Glomerular visceral epithelial cell (primary cell): ENCODE data around the gene CD58.
"Not testable (repeated sequence)": the region's sequence is repeated elsewhere in the genome, so short reads cannot be mapped to it uniquely, and the experiment has no call there.

Experiments used
- DNase-seq: peaks from one replicate; pipeline ENCODE4 v3.0.0-alpha.2; 2016; ENCODE audit errors: extremely low spot score

CD58 gene

DNA sequence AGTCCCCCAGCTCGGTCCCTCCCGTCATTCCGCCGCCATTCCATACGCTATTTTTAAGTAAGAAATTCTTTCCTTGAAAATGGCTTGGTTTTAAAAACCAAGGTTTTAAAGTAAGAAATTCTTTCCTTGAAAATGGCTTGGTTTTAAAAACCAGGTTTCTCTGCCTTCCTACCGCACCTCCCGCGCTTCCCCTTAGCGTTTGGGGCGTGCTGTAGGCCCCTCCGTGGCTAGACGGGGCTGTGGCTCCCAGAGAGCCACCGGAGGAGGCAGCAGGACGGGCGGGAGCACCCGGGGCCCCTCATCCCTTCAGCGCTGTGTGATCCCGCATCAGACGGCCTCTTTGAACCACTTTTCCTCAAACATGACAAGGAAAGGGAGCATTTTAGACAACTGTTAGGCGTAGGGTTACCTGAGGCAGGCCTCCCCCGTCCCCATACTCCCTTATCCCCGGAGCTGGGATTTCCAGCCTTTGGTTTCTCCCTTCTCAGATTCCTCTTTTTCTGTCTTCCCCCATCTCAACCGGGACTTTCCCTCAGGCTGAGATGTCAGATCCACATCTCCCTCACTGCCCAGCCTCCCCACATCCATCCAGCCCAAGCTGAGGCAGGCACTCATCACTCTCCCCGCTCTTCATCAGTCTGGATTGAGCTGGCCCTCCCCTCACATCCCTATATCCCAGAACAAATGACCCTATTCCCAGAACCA is 541 bp upstream of the CD58 start:
- peak; percentile 26 for DNase-seq

DNA sequence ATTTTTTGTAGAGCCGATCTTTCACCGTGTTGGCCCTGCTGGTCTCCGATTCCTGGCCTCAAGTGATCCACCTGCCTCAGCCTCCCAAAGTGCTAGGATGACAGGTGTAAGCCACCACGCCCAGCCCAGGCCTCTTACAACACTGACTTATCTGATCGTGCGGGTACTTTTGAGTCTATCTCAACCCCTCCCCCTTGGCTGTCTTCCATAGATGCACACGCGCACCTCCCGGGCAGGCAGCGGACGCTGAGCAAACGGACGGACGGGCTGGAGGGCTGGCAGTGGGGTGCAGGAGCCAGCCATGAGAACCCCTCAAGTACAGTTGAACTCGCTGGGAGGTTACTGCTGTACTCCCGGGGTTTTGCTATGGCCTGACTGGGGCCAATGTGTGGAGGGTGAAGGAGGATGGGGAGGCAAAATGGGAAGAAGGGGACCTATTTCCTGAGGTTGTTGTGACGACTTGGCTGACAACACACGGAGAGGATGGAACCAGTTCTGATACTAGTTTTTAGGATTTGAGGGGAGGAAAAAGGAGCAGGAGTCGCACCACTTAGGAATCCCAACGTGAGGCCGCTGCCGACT is 959 bp downstream of the CD58 start:
- DNase-seq = peak; percentile 50

DNA sequence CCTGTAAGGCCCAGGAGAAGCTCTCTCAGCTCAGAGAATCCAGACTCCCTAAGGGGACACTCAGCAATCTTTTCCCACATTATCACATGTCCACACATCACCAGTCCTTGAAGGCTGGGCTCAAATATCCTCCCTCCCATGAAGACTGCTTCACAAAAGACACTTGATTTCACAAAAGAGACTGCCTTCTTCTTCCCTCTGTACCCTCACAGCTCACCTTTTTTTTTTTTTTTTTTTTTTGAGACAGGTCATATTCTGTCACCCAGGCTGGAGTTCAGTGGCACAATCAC is 1.5 kb downstream of the CD58 start:
- no peak for DNase-seq

DNA sequence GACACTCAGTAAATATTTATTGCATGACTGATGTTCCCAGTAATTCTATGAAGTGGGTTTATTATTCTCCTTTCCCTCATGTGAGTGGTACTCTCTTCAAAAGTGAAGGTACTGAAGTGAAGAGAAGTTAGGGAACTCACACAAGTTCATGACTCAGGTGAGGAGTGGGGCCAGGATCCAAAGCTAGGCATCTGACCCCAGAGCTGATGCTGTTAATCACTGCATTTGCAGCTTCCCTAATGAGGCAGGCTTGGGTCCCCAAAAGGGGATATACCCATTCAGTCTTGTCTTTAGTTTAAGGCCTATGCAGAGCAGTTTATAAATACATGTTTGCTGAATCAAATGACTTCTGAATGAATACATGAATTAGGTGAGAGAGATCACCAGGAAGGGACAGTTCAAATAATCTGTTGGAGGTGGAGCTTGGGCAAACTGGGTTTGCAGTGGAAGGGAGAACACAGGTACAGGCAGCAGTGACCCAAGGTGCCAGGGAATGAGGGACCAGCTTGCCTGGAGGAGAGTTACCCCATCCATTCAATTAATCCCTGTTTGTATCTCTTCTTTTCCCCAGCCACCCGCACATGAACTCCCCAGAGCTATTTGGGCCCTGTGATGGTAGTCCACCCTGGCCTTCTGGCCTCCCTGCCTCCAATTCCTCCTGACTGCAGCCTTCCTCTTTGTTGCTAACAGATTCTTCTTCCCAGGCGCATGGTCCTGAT is 2.0 kb downstream of the CD58 start:
- no peak for DNase-seq

DNA sequence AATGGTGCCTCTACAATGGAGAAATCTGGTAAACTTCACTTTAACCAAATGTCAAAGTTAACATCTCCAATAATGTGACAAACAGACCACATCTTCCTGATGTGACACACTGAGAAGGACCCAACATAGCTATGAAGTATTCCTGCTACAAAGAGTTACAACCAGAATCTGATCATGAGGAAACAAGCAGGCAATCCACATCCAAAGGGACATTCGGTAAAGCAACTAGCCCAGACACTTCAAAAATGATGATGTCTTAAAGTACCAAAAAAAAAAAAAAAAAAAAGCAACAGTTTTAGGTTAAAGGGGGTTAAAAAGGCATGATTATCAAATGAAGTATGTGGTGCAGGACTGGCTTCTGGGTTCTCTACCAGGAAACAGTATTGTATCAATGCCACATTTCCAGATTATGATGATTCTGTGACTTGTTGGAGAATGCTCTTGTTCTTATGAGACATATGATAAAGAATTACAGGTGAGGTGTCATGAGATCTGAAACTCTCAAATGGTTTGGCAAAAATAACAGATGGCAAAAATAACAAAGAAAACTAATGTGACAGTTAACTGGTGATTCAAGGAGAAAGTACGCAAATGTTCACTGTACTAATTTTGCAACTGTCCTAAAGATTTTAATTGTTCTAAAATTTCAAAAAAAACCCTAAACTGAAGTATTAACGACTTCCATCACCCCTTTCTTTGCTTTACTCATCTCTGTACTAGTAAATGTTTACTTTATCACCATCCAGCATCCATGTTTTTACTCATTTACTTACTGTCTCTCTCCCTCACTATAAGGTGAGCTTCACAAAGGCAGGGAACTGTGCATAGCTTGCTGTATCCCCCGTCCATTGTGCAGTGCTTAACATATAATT is 2.8 kb downstream of the CD58 start:
- no peak for DNase-seq

DNA sequence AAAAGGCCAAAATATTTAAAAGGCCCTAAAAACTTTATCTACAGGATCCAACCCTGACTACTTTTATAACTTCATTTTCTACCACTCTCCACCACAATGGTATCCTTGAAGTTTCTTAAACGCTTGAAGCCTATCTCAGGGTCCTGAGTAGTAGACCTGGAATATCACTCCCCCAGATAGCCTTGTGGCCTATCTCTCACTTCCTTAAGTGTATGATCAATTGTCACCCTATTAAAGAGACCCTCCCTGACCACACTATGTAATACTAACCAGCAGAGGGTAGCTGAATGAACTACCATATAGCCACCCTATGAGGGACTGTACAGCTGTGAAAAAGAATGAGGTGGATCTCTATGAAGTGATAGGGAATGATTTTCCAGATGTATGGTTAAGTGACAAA is 5.6 kb downstream of the CD58 start:
- no peak for DNase-seq

DNA sequence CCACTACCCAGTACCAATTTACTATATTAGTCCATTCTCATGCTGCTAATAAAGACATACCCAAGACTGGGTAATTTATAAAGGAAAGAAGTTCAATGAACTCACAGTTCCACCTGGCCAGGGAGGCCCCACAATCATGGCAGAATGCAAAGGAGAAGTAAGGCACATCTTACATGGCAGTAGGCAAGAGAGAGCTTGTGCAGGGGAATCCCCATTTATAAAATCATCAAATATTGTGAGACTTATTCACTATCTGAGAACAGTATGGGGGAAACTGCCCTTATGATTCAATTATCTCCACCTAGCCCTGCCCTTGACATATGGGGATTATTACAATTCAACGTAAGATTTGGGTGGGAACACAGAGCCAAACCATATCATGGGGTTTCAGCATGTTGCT is 6.4 kb downstream of the CD58 start:
- DNase-seq = no peak

DNA sequence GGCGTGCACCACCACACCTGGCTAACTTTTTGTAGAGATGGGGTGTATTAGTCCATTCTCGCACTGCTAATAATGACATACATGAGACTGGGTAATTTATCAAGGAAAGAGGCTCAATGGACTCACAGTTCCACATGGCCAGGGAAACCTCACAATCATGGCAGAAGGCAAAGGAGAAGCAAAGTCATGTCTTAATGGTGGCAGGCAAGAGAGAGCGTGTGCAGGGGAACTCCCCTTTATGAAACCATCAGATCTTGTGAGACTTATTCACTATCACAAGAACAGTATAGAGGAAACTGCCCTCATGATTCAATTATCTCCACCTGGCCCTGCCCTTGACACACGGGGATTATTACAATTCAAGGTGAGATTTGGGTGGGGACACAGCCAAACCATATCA is 8.4 kb downstream of the CD58 start:
- DNase-seq = not testable (repeated sequence)

DNA sequence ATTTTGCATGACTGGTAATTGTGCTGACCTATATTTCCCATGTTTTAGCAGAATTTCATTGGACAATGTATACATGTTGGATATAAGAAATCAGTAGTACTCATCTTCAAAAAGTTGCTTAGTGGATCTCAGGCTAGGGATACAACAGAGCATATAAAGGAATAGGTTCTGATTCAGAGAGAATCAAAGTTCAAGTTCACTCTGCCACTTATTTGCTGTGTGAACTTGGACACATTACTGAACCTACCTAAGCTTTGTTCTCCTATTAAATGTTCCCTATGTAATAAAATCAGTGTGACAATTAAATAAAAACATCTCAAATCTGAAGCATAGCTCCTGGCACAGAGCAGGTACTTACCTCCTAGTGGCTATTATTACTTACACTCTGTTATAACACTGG is 9.3 kb downstream of the CD58 start:
- no peak for DNase-seq

DNA sequence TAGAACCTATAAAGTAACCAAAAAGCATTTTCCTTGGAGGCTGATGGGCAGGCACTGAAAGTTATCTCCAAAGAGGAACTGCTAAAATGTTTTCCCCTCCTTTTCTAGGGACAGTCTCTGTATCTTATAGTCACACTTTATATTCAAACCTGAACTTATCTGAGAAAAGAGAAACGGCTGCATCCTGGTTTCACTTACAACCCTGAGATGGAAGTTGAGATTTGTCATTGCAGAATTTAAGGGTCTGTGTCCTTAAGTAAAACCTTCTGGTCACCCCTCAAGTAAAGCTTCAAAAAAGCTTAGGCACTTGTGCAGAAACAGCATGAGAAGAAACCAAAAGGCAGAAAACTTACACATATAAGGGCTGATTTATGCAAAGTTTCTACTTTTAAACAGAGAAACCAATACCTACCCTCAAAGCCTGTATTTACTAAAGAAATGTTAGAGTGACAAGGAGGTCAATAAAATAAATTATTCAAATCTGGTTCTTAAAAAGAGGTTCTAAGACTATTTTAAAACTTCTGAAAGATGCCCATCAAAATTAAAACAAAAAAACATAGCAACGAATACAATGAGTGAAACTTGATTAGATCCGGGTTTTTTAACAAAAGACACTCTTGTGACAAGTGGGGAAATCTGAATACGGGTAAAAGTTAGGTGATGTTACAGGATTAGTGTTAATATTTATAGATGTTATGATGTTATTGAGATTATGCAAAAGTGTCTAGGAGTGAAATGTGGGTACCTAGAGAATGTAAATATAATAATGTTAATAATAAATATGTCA is 9.9 kb downstream of the CD58 start:
- no peak for DNase-seq

DNA sequence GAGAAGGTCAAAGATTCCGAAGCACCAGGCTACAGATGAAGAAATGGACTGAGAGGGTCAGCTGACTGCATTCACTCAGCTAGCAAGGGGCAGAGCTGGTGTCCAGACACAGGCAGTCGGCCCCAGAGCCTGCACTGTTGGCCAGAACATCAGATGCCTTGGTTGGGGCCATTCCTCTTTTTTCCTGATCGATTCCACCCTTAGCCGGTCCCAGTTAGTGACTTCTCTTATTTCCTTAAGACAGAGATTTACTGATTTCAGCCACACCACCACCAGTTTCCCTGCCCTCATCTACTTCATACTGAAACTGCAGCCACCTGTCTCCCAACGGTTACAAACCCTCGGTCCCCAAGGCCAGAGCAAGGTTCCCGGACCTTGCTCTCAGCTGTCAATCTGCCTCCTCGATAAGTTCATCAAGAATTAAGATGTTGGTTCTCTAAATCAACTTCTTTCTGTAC is 11.5 kb downstream of the CD58 start:
- DNase-seq = no peak

DNA sequence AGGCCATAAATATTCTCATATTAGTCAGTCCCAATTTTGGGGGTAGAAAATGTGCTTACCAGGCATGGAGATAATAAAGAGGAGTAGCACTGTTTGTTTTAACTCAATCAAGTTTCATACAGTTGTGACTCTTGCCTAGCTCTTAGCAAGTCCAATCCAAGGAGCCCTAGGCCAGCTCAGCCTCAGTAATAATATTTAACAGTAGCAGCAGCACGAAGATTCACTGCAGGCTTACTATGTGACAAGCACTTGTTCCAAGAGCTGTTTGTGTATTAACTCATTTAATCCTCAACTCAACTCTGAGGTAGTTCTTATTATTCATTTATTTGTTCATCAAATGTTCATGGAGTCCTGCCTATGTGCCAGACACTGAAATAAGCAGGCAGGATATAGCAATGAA is 12.3 kb downstream of the CD58 start:
- DNase-seq = no peak

DNA sequence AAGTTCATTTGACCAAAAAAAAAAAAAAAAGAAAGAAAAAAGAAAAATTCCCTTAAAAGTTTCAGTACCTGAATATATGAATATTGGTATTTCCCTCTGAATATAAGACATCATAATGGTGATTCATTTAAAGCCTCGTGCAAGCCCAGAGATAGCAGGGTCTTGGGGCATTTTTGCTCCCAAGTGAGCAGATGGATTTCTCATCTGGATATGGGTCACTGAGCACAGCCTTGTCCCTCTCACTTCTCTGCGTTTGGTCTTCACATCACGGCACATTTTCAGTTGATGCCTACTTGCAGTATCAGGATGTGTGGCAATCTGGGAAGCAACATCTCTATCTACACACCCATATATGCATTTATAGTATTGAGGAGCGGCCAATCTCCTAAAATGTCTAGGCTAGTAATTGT is 12.7 kb downstream of the CD58 start:
- no peak for DNase-seq

DNA sequence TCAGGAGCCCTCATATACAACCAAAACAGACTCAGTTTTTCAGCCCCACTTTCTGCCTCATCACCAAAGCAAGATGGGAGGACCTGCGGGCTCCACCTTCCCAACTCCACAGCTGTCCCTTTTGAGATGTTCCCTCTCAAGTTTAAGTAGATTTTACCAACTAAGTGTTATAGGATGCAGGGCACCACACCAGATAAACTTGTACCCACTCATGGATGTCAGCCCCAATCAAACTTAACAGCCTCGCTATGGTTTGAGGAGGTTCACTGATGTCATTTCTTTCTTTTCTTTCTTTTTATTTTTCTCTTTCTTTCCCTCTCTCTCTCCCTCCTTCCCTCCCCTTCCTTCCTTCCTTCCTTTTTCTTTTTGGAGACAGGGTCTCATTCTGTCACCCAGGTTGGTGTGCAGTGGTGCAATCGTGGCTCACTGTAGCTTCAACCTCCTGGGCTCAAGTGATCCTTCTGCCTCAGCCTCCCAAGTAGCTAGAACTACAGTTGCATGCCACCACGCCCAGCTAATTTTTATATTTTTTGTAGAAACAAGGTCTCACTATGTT is 13.4 kb downstream of the CD58 start:
- no peak for DNase-seq

DNA sequence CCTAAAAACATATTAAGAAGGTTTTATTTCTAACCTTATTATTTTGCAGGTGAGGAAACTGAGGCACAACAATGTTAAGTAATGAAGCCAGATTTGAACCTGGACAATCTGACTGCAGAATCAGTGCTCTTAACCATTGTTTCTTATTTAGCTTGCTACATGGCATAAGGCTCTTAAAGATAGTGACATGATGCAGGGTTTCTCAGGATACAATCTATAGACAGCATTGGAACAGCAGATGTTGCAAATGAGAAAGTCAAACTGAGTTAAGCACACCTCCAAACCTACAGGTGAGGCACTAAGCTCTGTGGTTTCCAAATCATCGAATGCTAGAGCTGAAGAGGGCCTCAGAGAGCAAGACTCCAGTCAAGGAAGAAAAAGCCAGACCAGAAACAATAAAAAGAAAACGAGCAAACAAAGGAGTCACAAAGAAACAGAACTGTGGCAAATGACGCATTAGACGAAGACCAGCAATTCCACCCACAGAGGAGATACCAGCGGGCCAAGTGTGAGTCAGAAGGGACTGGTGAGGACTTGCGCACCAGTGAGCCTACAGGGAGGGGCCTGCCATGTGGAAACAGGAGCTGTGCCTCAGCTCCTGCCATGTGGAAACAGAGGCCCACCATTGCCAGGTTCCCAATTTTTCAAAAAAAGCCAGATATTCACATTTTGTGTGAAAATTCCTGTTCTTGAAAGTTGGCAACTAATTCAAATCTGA is 14.4 kb downstream of the CD58 start:
- DNase-seq = peak; percentile 93

DNA sequence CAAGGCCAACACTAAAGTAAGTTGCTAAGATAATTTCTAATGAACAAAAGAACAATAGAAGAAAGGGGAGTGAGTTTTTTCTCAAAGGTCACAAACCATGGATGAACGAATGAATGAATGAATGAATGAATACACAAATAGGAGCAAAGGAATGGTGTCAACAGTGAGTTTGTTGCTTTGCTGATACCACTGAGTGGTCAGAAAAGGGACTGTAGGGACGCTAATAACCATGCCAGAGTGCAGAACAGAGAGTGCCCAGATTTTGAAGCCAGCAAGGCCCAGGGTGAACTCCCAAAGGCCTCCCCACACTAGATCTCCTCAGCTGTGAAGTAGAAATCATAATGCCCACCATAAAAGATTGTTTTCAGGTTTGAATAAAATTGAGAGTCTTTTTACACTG is 15.9 kb downstream of the CD58 start:
- DNase-seq = no peak

DNA sequence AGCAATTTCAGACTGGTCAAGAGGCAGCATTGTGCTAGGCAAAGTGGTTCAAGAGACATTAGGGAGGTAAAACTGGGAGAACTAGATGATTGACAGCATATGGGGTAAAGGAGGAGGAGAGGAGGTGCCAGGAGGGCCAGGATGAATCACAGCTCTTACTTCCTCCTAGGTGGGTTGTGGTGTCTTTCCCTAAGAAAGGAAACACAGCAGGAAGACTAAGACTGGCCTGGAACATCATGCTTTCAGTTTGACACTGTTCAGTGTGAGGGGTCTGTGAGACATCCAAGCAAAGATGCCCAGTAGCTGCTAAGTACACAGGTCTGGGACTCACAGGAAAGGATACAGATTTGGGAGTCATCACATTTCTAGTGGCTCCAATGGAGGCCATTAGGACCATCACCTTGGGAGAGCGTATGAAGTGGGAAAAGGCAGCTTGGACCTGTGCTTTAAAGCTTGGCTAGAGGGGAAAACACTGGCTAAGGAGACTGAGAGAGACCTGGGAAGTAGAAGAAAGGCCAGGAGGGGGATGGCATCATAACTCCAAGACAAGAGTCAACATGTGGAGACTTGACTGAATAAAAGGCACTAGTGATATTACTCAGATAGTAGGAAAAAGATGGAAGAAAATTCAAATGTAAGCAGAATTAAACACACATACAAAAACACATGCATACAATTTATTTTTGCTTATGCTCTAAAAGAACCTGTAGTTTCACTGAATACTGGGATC is 17.3 kb downstream of the CD58 start:
- DNase-seq = peak; percentile 56

DNA sequence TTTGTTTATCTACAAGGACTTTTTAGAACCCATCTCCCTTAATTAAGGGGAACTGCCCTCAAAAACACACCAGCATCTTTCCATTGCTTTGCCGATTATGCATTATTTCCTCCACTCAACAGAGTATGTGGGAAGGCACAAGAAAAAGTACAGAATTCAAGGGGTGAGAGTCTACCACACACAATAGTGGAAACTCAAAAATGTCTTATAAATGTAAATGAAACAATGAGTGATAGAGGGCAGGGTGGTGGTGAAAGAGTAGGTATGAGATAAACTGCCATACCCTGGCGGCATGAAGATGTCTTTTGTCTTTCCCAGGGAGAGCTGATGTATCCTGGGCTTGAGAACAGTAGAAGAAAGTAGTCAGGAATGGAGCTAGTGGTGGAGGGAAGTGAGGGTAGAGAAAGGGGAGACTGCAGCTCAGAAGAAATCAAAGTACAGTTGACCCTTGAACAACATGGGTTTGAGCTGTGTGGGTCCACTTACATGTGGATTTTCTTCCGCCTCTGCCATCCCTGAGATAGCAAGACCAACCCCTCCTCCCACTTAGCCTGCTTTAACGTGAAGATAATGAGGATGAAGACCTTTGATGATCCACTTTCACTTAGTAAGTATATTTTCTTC is 24.4 kb downstream of the CD58 start:
- no peak for DNase-seq

DNA sequence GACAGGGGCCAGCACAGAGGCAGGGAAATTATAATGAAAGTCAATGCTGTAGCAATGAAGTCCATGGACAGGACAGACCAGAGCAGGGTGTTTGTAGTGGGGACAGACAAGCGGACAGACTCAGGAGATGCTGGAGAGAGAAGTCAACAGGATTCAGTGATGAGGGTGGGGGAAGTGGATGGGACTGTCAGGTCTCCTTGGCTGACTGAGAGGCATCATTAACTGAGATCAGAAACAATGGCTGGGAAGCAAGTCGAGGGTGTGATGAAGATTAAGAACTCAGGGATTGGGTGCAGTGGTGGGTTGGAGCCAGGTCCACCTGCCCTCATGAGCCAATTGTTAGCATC is 25.5 kb downstream of the CD58 start:
- no peak for DNase-seq
